Measurements from ENCODE around the gene LRFN5. TPM values are rescaled to one million over a fixed set of nuclear protein-coding genes. Genes with fewer than 3 reads are reported as not detected.

The LRFN5 gene
- total and polyA plus RNA-seq, 2 of the 8 experiments (the other 6 are each of a cell fraction or from before 2014, with no cell fraction given), result 0.85 to 4.7 TPM

GRCh38 chr14:41900644-41901043 lies 294.0 kb downstream of the LRFN5 start:
- Histone ChIP-seq H2BK12ac (ENCODE audit: low read depth, low read length) (no peak overlapping the region), H3K4ac (replicated peaks; ENCODE audit: insufficient read length, low read depth, low read length) (no peak overlapping the region), H2BK120ac (replicated peaks; ENCODE audit: low read depth, low read length) (no peak overlapping the region), H3K9ac (replicated peaks in 1 of 4; ENCODE audit: extremely low read depth in 1 of 4, low read depth in 3 of 4, low read length in 3 of 4) (no peak overlapping the region), H3K56ac (replicated peaks; ENCODE audit: insufficient read length, low read depth, low read length) (no peak overlapping the region), H3K4me2 (ENCODE audit: insufficient read depth in 1 of 2, low read depth in 2 of 2, low read length in 2 of 2) (no peak overlapping the region), H3K9me3 (ENCODE audit: insufficient read depth in 2 of 2, low read depth in 1 of 2, low read length in 1 of 2) (no peaks in the 10 kb centered on the region), H2BK20ac (ENCODE audit: low read length) (no peak overlapping the region), H3K23ac (ENCODE audit: insufficient read length) (no peak overlapping the region), H2AK5ac (ENCODE audit: low read depth, low read length) (no peak overlapping the region), H2BK5ac (ENCODE audit: low read depth, low read length) (no peak overlapping the region), H3K4me1 (replicated peaks in 1 of 4; ENCODE audit: control insufficient read depth in 3 of 4, insufficient read depth in 4 of 4, low read length in 3 of 4) (no peaks in the 10 kb centered on the region), H2AFZ (ENCODE audit: low read length) (peak overlapping the region; percentile 49), H4K5ac (ENCODE audit: insufficient read length, low read depth, low read length) (no peak overlapping the region), H3K14ac (ENCODE audit: insufficient read length) (no peak overlapping the region), H4K20me1 (replicated peaks in 1 of 2; ENCODE audit: control insufficient read depth in 1 of 2, insufficient read depth in 2 of 2, low read length in 2 of 2) (no peaks in the 10 kb centered on the region), H3K27me3 (replicated peaks in 1 of 4; ENCODE audit: control insufficient read depth in 3 of 4, extremely low read depth in 1 of 4, insufficient read depth in 3 of 4, low read length in 3 of 4) (no peaks in the 10 kb centered on the region), H3K27ac (ENCODE audit: low read depth, low read length) (no peak overlapping the region), H3K23me2 (ENCODE audit: low read depth, low read length) (no peaks in the 10 kb centered on the region), H3K36me3 (ENCODE audit: control insufficient read depth in 2 of 4, insufficient read depth in 4 of 4, low read length in 3 of 4) (no peaks in the 10 kb centered on the region), H3K79me1 (ENCODE audit: low read depth, low read length) (no peaks in the 10 kb centered on the region), H4K91ac (replicated peaks; ENCODE audit: insufficient read length, low read length) (no peak overlapping the region), H3K4me3 (ENCODE audit: extremely low read depth in 1 of 4, insufficient read depth in 2 of 4, low read depth in 3 of 4, low read length in 4 of 4) (no peak overlapping the region), H2BK15ac (ENCODE audit: low read length) (no peak overlapping the region), H4K8ac (ENCODE audit: extremely low read depth, insufficient read depth, low read length) (no peak overlapping the region), H3K79me2 (ENCODE audit: control insufficient read depth in 1 of 2, insufficient read depth in 2 of 2, low read length in 2 of 2) (no peaks in the 10 kb centered on the region), H3K18ac (ENCODE audit: extremely low read depth, low read length) (no peak overlapping the region)
- WGBS, 2 experiments (ENCODE audit: extremely low coverage in 1 of 2, insufficient coverage in 1 of 2, insufficient read length in 1 of 2, insufficient replicate concordance in 2 of 2, low coverage in 1 of 2, low lambda C conversion rate in 2 of 2, missing lambda C conversion rate in 1 of 2), result 90% methylated on average over 4 of the region's 4 CpGs; no CpG with 5 or more reads in 1 of the 2 experiments
- DNase-seq (ENCODE audit: low read depth in 1 of 2, low spot score in 2 of 2) (no peak), FAIRE-seq (no peak)
- POLR2A ChIA-PET (ENCODE audit: partially characterized antibody), result interaction anchor here (1.0 kb wide), 1 partner anchor 10 kb away, joined by 3 read pairs; no protein-coding TSS in a partner anchor
- CTCF ChIA-PET (ENCODE audit: partially characterized antibody), result no interaction called here
- TF ChIP-seq SRF (IDR thresholded peaks at IDR 0.05; ENCODE audit: low read depth, low read length) (no peak), NRF1 (IDR thresholded peaks at IDR 0.05; ENCODE audit: low read depth, low read length) (no peak), EZH2 (IDR thresholded peaks at IDR 0.05; ENCODE audit: low read depth, low read length, severe bottlenecking) (no peak), RBBP5 (IDR thresholded peaks at IDR 0.05; ENCODE audit: borderline replicate concordance, low read depth, low read length) (no peak), YY1 (IDR thresholded peaks at IDR 0.05; ENCODE audit: low read depth, low read length) (no peak), BRCA1 (IDR thresholded peaks at IDR 0.05; ENCODE audit: low read depth, low read length) (no peak), TBP (IDR thresholded peaks at IDR 0.05; ENCODE audit: low read depth, low read length) (no peak), NANOG (IDR thresholded peaks at IDR 0.05; ENCODE audit: insufficient read depth, low read depth, low read length, poor library complexity, severe bottlenecking) (no peak), HDAC6 (IDR thresholded peaks at IDR 0.05; ENCODE audit: low read depth, low read length) (no peak), E2F6 (IDR thresholded peaks at IDR 0.05) (no peak), SP1 (IDR thresholded peaks at IDR 0.05; ENCODE audit: low read depth, low read length) (no peak), JUND (IDR thresholded peaks at IDR 0.05; ENCODE audit: low read length) (no peak), SAP30 (IDR thresholded peaks at IDR 0.05; ENCODE audit: insufficient read depth, insufficient replicate concordance, low read length) (no peak), RNF2 (IDR thresholded peaks at IDR 0.05; ENCODE audit: borderline replicate concordance, low read depth, low read length, missing control alignments, poor library complexity, severe bottlenecking) (no peak)

All from H1 (cell line).